ENCODE results near the gene LRRFIP1.

DNA sequence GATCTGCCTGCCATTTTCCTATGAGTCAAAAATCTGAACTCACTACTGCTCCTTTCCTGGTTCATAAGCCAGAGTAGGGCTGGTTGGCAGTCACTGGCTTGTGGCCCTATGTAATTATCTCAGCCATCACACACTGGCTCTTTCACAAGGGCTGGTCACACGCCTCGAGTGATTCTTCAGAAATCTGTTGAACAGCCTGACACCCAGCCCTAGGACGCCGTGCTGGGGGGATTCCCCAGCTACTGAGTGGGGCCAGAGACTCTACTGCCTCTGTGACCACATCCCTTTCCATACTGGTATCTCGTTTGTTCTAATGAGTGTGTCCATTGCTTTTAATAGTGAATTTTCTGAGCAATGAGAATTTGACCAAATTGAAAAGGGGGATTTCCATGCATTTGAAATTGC lies 125.4 kb downstream of the LRRFIP1 start:
- TF ChIP-seq CTCF (IDR thresholded peaks at IDR 0.05), result no peak
- no peak for TF ChIP-seq EP300 (IDR thresholded peaks at IDR 0.05)
- TF ChIP-seq POLR2A (IDR thresholded peaks at IDR 0.05; ENCODE audit: low read depth), result no peak

All from esophagus muscularis mucosa (tissue), 4 donors.